Neural progenitor cell (in vitro differentiated cells): ENCODE results near the gene PRKD1.

ENCODE experiments used
- CTCF ChIP-seq: fragments of 200-600 bp; sonication (generic); IDR thresholded peaks from 2 replicates; pipeline ENCODE4 v1.5.1; 2017; ENCODE audit warnings: antibody characterized with exemption, mild to moderate bottlenecking
- EZH2 ChIP-seq: fragments of 200-600 bp; sonication (generic); IDR thresholded peaks from 2 replicates; pipeline ENCODE4 v1.6.1; 2017; ENCODE audit warnings: antibody characterized with exemption, mild to moderate bottlenecking, moderate library complexity
- EZH2phosphoT487 ChIP-seq: fragments of 200-600 bp; sonication (generic); IDR thresholded peaks from 2 replicates; pipeline ENCODE4 v1.6.1; 2017; ENCODE audit warnings: antibody characterized with exemption

GRCh38 chr14:29682789-29683188 lies 244.9 kb downstream of the PRKD1 start:
- no peak for TF ChIP-seq CTCF
- no peak for TF ChIP-seq EZH2phosphoT487
- no peak for TF ChIP-seq EZH2
